ENCODE measurements around the gene VWCE. TPM values are rescaled to one million over a fixed set of nuclear protein-coding genes. Genes with fewer than 3 reads are reported as not detected.

VWCE gene, protein sequence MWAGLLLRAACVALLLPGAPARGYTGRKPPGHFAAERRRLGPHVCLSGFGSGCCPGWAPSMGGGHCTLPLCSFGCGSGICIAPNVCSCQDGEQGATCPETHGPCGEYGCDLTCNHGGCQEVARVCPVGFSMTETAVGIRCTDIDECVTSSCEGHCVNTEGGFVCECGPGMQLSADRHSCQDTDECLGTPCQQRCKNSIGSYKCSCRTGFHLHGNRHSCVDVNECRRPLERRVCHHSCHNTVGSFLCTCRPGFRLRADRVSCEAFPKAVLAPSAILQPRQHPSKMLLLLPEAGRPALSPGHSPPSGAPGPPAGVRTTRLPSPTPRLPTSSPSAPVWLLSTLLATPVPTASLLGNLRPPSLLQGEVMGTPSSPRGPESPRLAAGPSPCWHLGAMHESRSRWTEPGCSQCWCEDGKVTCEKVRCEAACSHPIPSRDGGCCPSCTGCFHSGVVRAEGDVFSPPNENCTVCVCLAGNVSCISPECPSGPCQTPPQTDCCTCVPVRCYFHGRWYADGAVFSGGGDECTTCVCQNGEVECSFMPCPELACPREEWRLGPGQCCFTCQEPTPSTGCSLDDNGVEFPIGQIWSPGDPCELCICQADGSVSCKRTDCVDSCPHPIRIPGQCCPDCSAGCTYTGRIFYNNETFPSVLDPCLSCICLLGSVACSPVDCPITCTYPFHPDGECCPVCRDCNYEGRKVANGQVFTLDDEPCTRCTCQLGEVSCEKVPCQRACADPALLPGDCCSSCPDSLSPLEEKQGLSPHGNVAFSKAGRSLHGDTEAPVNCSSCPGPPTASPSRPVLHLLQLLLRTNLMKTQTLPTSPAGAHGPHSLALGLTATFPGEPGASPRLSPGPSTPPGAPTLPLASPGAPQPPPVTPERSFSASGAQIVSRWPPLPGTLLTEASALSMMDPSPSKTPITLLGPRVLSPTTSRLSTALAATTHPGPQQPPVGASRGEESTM
- total RNA-seq (2013) = 0.04 TPM
- polyA plus RNA-seq (under 1 TPM in 2 of 3 donors, not detected in 1; 0.05 to 0.23 TPM), polyA minus RNA-seq (0.14 and 0.16 TPM in 2 replicates), total RNA-seq (0.29 to 7.3 (median 1.2) reads per million in 11 experiments)

DNA sequence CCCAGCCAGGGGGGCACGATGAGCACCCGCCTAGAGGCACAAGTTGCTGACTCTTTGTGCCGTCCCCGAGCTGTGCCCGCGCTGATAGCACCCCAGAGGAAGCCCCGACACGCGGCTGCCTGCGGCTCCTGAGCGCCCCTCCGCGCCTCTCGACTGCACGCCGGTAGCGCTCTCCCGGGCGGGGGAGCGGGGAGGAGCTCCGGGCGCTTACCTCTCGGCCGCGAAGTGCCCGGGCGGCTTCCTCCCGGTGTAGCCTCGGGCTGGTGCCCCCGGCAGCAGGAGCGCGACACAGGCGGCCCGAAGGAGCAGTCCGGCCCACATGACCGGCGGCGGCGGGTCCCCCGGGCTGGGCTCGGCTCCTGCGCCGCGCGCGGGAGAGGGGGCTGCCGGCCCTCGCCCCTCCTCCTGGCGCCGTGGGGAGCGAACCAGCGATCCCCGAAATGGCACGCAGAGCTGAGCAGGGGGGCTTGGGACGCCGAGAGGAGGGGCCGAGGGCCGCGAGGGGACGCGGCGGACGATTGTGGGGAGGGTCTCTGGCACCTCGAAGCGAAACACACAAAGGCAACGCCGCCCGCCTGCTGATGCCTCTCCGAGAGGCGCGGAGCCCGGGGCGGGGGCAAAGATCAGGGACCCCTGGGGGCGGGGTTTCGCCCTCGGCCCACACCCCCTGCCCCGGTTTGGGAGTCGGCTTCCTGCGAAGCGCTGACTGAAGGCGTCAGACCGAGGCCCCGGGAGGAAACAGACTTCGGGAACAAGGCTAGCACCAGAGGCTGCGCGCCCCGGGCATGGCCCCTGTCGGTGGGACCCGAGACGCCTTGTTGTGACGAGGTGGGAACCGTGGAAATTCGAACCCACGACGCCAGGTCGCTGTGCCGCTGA, at the start of gene VWCE:
TSS of gene VWCE (minus strand) at position 600 of the 879 bp plus-strand sequence. CDS start at position 321, 279 bp downstream.
- H3K36me3 Mint-ChIP-seq = peaks cover 33 to 35% of the 10 kb centered on the region in 2 donors
- H3K4me3 Mint-ChIP-seq = peak within 1 kb of the TSS; percentile 76 to 91
- peak within 1 kb of the TSS in 1 of 7 donors; percentile 33 for H3K27ac Mint-ChIP-seq
- H3K4me1 Mint-ChIP-seq = peaks cover 29% of the 10 kb centered on the region
- WGBS (ENCODE audit: insufficient coverage) = under 1% methylated on average over 91 of the region's 97 CpGs
- peaks cover 43 to 53% (median 46%) of the 10 kb centered on the region in 3 donors for H3K27me3 Mint-ChIP-seq (ENCODE audit: low read depth in 3 of 3)
- DNase-seq = peak; percentile 18 to 41 (median 21)
- H3K27ac ChIP-seq (ENCODE audit: low read depth in 1 of 2, low read length in 2 of 2) = no peak within 1 kb of the TSS
- no peaks in the 10 kb centered on the region for H3K9me3 ChIP-seq (replicated peaks in 1 of 2; ENCODE audit: control insufficient read depth in 1 of 2, insufficient read depth in 1 of 2, low read length in 2 of 2)
- H2AFZ ChIP-seq (ENCODE audit: insufficient read depth, low read depth, low read length, poor library complexity, severe bottlenecking) = peak within 1 kb of the TSS; percentile 61
- peaks cover 11 to 26% of the 10 kb centered on the region in 2 donors for H3K36me3 ChIP-seq (replicated peaks in 1 of 2; ENCODE audit: control insufficient read depth in 1 of 2, insufficient read depth in 2 of 2, low read length in 2 of 2)
- peaks cover 20 to 44% of the 10 kb centered on the region in 2 donors for H3K27me3 ChIP-seq (ENCODE audit: control insufficient read depth in 2 of 2, insufficient read depth in 2 of 2, low read length in 2 of 2)
- intact Hi-C loops (cut with micrococcal nuclease) = no loop called here
- TF ChIP-seq, protein P1, sequence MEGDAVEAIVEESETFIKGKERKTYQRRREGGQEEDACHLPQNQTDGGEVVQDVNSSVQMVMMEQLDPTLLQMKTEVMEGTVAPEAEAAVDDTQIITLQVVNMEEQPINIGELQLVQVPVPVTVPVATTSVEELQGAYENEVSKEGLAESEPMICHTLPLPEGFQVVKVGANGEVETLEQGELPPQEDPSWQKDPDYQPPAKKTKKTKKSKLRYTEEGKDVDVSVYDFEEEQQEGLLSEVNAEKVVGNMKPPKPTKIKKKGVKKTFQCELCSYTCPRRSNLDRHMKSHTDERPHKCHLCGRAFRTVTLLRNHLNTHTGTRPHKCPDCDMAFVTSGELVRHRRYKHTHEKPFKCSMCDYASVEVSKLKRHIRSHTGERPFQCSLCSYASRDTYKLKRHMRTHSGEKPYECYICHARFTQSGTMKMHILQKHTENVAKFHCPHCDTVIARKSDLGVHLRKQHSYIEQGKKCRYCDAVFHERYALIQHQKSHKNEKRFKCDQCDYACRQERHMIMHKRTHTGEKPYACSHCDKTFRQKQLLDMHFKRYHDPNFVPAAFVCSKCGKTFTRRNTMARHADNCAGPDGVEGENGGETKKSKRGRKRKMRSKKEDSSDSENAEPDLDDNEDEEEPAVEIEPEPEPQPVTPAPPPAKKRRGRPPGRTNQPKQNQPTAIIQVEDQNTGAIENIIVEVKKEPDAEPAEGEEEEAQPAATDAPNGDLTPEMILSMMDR (IDR thresholded peaks at IDR 0.05) = no peak
- peaks cover 22 to 25% of the 10 kb centered on the region in 2 donors for H3K4me1 ChIP-seq (ENCODE audit: control insufficient read depth in 1 of 2, insufficient read depth in 2 of 2, low read length in 2 of 2)
- peak within 1 kb of the TSS; percentile 79 for H3K4me2 ChIP-seq (replicated peaks; ENCODE audit: extremely low read depth, low read length, poor library complexity, severe bottlenecking)
- H3K9me3 Mint-ChIP-seq = peaks cover 0 to 7% (median 4%) of the 10 kb centered on the region in 7 donors
- no peaks in the 10 kb centered on the region for H3K79me2 ChIP-seq (ENCODE audit: insufficient read depth, low read length)
- H3K9ac ChIP-seq (ENCODE audit: insufficient read depth, low read length, poor library complexity, severe bottlenecking) = peak within 1 kb of the TSS; percentile 67
- H4K20me1 ChIP-seq (ENCODE audit: insufficient read depth, low read length) = peaks cover 4% of the 10 kb centered on the region
- peak within 1 kb of the TSS; percentile 20 to 73 (median 27) for H3K4me3 ChIP-seq (replicated peaks in 1 of 3; ENCODE audit: low read depth in 2 of 3, low read length in 3 of 3)

All from CD14-positive monocyte (primary cell).